ENCODE measurements around the gene KMT5B.

The KMT5B gene

DNA sequence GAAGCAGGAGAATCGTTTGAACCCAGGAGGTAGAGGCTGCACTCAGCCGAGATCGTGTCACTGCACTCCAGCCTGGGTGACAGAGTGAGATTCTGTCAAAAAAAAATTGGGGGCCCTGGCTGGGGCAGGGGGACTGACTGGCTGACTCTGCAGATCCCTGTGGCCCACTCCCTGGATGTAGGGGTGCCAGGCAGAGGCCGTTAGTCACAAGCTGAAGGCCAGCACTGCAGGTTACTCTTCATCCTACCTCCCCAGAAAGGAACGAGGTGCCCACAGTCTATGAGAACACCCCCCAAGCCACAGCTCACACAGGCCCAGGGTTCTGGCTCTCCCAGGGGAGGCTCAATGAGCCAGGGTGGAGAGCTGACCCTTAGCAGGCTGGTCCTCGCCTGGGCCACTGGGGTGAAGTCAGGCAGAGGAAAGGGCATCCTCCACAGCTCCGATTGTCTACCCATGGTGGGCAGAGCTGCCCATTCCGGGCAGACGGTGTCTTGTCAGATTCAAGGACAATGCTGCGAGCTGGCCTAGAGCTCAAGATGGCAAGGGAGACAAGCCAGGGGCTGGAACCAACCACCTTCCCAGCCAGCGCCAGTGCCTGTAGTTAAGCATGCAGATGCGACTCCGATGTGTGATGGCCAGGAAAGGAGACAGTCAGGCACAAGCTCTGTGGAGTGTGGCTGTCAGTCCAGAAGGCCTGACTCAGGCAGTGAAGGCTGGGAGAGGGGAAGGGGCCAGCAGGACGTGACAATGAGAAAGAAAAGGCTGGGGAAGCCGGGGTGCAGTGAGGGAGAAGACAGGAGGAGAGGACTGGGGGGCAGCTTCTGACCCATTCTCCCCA is 46.2 kb upstream of the KMT5B start:
- H3K36me3 ChIP-seq: peaks cover 13% of the 10 kb centered on the region
- H3K4me1 ChIP-seq: no peaks in the 10 kb centered on the region
- DNase-seq: no peak
- no peak overlapping the region for H3K4me3 ChIP-seq (ENCODE audit: low read depth, low read length)
- no peaks in the 10 kb centered on the region for H3K9me3 ChIP-seq
- TF ChIP-seq, protein P1, sequence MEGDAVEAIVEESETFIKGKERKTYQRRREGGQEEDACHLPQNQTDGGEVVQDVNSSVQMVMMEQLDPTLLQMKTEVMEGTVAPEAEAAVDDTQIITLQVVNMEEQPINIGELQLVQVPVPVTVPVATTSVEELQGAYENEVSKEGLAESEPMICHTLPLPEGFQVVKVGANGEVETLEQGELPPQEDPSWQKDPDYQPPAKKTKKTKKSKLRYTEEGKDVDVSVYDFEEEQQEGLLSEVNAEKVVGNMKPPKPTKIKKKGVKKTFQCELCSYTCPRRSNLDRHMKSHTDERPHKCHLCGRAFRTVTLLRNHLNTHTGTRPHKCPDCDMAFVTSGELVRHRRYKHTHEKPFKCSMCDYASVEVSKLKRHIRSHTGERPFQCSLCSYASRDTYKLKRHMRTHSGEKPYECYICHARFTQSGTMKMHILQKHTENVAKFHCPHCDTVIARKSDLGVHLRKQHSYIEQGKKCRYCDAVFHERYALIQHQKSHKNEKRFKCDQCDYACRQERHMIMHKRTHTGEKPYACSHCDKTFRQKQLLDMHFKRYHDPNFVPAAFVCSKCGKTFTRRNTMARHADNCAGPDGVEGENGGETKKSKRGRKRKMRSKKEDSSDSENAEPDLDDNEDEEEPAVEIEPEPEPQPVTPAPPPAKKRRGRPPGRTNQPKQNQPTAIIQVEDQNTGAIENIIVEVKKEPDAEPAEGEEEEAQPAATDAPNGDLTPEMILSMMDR (IDR thresholded peaks at IDR 0.05; ENCODE audit: low read depth, low read length): no peak
- no peaks in the 10 kb centered on the region for H3K27me3 ChIP-seq

DNA sequence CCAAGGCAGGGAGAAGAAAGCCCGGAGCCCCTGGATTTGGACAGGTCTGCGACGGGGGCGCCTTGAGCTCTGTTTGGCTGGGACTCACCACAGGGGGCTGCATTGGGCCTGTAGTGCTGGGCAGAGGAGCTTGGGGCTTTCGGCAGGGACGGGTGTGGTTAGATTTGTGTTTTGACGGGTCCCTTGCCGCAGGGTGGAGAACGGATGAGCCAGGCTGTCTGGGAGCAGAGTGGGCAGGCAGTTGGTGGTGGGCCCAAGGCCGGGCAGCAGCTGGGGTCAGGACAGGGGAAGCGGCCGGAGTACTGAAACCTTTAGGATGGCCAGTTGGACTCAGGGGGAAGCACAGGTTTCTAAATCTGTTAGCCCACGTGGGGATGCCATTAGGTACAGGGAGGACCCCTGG is 45.3 kb upstream of the KMT5B start:
- Histone ChIP-seq H3K27me3 (no peaks in the 10 kb centered on the region), H3K4me3 (ENCODE audit: low read depth, low read length) (no peak overlapping the region), H3K36me3 (peaks cover 13% of the 10 kb centered on the region), H3K4me1 (no peaks in the 10 kb centered on the region), H3K9me3 (no peaks in the 10 kb centered on the region)
- TF ChIP-seq, protein P1 (IDR thresholded peaks at IDR 0.05; ENCODE audit: low read depth, low read length): no peak
- no peak for DNase-seq

DNA sequence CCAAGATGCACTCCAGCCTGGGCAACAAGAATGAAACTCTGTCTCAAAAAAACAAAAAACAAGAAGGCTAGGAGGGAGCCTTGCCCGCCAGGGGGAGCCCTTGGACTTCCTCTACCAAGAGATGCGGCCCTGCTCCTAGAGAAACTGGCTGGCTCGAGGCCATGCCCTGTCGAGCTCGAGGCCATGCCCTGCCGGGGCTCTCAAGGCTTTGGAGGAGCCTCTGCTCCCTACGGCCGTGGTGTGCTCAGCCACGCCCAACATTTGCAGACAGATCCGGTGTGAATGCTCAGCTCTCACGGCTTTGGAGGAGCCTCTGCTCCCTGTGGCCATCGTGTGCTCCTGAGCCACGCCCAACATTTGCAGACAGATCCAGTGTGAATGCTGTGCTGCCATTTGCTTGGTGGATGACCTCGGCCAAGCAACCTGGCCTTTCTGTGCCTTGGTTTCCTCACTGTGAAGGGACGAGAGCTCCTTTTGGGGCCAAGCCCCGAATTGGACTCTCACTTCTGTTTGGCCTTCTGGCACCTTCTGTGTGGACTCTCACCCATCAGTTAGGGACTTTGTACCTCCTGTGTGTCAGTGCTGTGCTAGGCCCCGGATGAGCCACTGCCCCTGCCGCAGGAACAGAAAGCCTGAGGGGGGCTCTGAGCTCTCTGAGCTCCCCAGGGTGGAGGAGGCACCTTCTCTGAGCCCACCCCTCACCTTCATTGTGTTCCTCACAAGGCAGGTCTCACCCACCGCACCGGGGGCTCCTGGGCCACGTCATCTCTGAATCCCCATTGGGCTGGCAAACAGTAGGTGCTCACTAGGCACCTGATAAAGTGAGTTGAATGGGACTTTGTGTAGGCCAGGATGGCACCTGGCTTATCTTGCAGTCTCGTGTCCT is 44.6 kb upstream of the KMT5B start:
- Histone ChIP-seq H3K4me1 (no peaks in the 10 kb centered on the region), H3K9me3 (no peaks in the 10 kb centered on the region), H3K4me3 (ENCODE audit: low read depth, low read length) (no peak overlapping the region), H3K27me3 (no peaks in the 10 kb centered on the region), H3K36me3 (peaks cover 12% of the 10 kb centered on the region)
- DNase-seq: peak; percentile 98
- TF ChIP-seq, protein P1 (IDR thresholded peaks at IDR 0.05; ENCODE audit: low read depth, low read length): peak; percentile 84

DNA sequence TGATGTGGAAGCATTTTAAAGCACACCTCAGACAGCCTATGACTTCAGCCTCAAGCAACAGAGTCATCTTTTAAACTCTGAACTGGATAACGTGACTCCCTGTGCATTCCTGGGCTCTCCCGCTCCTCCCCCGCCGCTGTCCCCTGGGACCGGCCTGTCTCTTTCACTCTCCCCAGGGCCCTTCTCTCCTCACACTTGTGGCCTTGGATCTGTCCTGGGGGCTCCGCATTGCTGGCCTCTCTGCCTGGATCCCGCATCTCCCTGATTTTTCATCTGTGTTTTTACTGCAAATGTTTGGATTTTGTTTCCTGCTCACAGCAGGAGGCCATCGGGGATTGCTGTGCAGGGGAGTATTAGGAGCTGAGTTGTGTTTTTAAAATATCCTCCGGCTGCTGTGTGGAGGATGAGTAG is 43.2 kb upstream of the KMT5B start:
- Histone ChIP-seq H3K36me3 (no peaks in the 10 kb centered on the region), H3K4me3 (ENCODE audit: low read depth, low read length) (no peak overlapping the region), H3K27me3 (no peaks in the 10 kb centered on the region), H3K4me1 (no peaks in the 10 kb centered on the region), H3K9me3 (no peaks in the 10 kb centered on the region)
- DNase-seq: no peak
- TF ChIP-seq, protein P1 (IDR thresholded peaks at IDR 0.05; ENCODE audit: low read depth, low read length): no peak

DNA sequence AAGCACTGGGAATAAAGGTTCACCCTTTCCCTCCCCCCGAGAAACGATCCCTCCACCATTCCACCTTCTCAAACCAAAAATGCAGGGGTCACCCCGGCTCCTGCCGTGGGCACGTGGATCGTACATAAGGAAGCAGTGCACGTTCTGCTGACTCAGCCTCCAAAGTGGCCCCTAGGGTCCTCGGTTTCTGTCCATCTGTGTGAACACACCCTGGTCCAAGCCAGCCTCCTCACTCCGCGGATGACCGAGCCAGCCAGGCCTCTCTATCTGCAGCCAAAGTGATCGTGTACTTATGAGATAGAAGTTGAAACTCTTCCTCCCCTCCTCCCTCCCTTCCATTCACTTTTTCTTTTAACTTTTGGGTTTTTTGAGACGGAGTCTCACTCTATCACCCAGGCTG is 42.4 kb upstream of the KMT5B start:
- H3K4me1 ChIP-seq: no peaks in the 10 kb centered on the region
- TF ChIP-seq, protein P1 (IDR thresholded peaks at IDR 0.05; ENCODE audit: low read depth, low read length): no peak

More for the DNA sequence above, 42.4 kb upstream of the KMT5B start:
- Histone ChIP-seq H3K36me3 (no peaks in the 10 kb centered on the region), H3K4me3 (ENCODE audit: low read depth, low read length) (no peak overlapping the region), H3K9me3 (no peaks in the 10 kb centered on the region), H3K27me3 (no peaks in the 10 kb centered on the region)
- DNase-seq: no peak

Data from BE2C (cell line).